ENCODE results near the gene DENND4C. TPM values are rescaled to one million over a fixed set of nuclear protein-coding genes. Genes with fewer than 3 reads are reported as not detected.

The DENND4C gene
- total and polyA plus RNA-seq, 2 donors (not counting 1 experiment from before 2014, with no cell fraction given) = 27.4 to 87.0 TPM

GRCh38 chr9:19306568-19306967, 76.1 kb downstream of the DENND4C start:
- H3K4me1 ChIP-seq (ENCODE audit: control insufficient read depth, extremely low read depth, insufficient read depth, low read length) = no peaks in the 10 kb centered on the region
- H3K9ac ChIP-seq (ENCODE audit: insufficient read depth, low read length) = no peak overlapping the region
- no peaks in the 10 kb centered on the region for H3K27me3 ChIP-seq (ENCODE audit: control insufficient read depth, insufficient read depth, low read length)
- H3K4me3 ChIP-seq (replicated peaks in 1 of 4; ENCODE audit: control extremely low read depth in 1 of 4, insufficient read depth in 1 of 4, low read depth in 3 of 4, low read length in 4 of 4) = no peak overlapping the region
- no peaks in the 10 kb centered on the region for H4K20me1 ChIP-seq (ENCODE audit: control insufficient read depth, extremely low read depth, insufficient read depth, low read length)
- TF ChIP-seq CTCF (conservative IDR thresholded peaks at IDR 0.05 in 1 of 2, IDR thresholded peaks at IDR 0.05 in 1 of 2; ENCODE audit: low read depth in 1 of 2, low read length in 2 of 2) = no peak
- no peak for TF ChIP-seq EZH2 (IDR thresholded peaks at IDR 0.05; ENCODE audit: low read length, missing control alignments)
- H3K27ac ChIP-seq (ENCODE audit: insufficient read depth, low read length) = no peak overlapping the region
- no peaks in the 10 kb centered on the region for H3K79me2 ChIP-seq (ENCODE audit: control insufficient read depth, insufficient read depth, low read length)
- no peaks in the 10 kb centered on the region for H3K36me3 ChIP-seq (ENCODE audit: control insufficient read depth, insufficient read depth, low read length)
- DNase-seq (ENCODE audit: low read depth in 2 of 2) = no peak
- no peak overlapping the region for H3K4me2 ChIP-seq (ENCODE audit: extremely low read depth, insufficient read depth, low read length)
- H3K9me3 ChIP-seq (ENCODE audit: control insufficient read depth, insufficient read depth, low read depth, low read length) = no peaks in the 10 kb centered on the region
- H2AFZ ChIP-seq (ENCODE audit: low read length) = no peak overlapping the region

DNA sequence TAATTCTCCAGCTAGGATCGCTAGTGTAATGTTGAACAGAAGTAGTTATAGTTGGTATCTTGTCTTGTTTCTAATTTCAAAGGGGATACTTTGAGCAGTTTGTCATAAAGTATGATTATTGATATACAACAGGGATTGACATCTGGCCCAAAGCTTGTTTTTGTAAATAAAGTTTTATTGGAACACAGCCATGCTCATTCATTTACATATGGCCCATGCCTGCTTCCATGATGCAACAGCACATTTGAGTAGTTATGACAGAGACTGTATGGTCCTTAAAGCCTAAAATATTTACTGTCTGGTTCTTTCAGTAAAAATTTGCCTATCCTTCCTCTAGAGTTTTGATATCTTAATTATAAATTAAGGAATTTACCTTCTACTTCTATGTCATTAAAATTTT, 79.8 kb downstream of the DENND4C start:
- no peaks in the 10 kb centered on the region for H3K9me3 ChIP-seq (ENCODE audit: control insufficient read depth, insufficient read depth, low read depth, low read length)
- H3K4me3 ChIP-seq (replicated peaks in 1 of 4; ENCODE audit: control extremely low read depth in 1 of 4, insufficient read depth in 1 of 4, low read depth in 3 of 4, low read length in 4 of 4) = no peak overlapping the region
- no peaks in the 10 kb centered on the region for H3K4me1 ChIP-seq (ENCODE audit: control insufficient read depth, extremely low read depth, insufficient read depth, low read length)
- peak in 1 of 2 donors; percentile 2 for DNase-seq (ENCODE audit: low read depth in 2 of 2)
- H4K20me1 ChIP-seq (ENCODE audit: control insufficient read depth, extremely low read depth, insufficient read depth, low read length) = no peaks in the 10 kb centered on the region
- H3K4me2 ChIP-seq (ENCODE audit: extremely low read depth, insufficient read depth, low read length) = no peak overlapping the region
- no peaks in the 10 kb centered on the region for H3K36me3 ChIP-seq (ENCODE audit: control insufficient read depth, insufficient read depth, low read length)
- no peak overlapping the region for H3K27ac ChIP-seq (ENCODE audit: insufficient read depth, low read length)
- no peaks in the 10 kb centered on the region for H3K79me2 ChIP-seq (ENCODE audit: control insufficient read depth, insufficient read depth, low read length)
- H3K27me3 ChIP-seq (ENCODE audit: control insufficient read depth, insufficient read depth, low read length) = no peaks in the 10 kb centered on the region
- H3K9ac ChIP-seq (ENCODE audit: insufficient read depth, low read length) = no peak overlapping the region
- H2AFZ ChIP-seq (ENCODE audit: low read length) = no peak overlapping the region
- TF ChIP-seq EZH2 (IDR thresholded peaks at IDR 0.05; ENCODE audit: low read length, missing control alignments) = no peak
- TF ChIP-seq CTCF (conservative IDR thresholded peaks at IDR 0.05 in 1 of 2, IDR thresholded peaks at IDR 0.05 in 1 of 2; ENCODE audit: low read depth in 1 of 2, low read length in 2 of 2) = no peak

DNA sequence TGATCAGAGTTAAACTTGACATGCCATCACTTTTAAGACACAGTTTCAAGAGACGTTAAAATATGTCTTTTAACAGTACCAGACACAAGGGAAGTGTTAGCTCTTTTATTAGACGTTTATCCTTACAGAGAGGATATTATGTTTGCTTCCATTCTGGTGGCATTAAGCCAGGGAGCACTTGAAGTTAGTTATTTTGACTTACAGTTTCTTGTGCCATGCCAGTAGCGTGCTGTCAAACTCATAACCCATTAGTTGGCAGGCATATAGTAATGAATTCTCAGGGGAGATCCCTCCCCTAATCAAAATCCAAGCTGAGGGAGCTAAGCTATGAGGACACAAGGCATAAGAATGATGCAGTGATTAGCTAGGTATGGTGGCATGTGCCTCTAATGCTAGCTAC, 83.1 kb downstream of the DENND4C start:
- TF ChIP-seq CTCF (conservative IDR thresholded peaks at IDR 0.05 in 1 of 2, IDR thresholded peaks at IDR 0.05 in 1 of 2; ENCODE audit: low read depth in 1 of 2, low read length in 2 of 2) = no peak
- TF ChIP-seq EZH2 (IDR thresholded peaks at IDR 0.05; ENCODE audit: low read length, missing control alignments) = no peak
- Histone ChIP-seq H3K4me3 (replicated peaks in 1 of 4; ENCODE audit: control extremely low read depth in 1 of 4, insufficient read depth in 1 of 4, low read depth in 3 of 4, low read length in 4 of 4) (no peak overlapping the region), H2AFZ (ENCODE audit: low read length) (no peak overlapping the region), H3K27ac (ENCODE audit: insufficient read depth, low read length) (no peak overlapping the region), H3K4me2 (ENCODE audit: extremely low read depth, insufficient read depth, low read length) (no peak overlapping the region), H3K9me3 (ENCODE audit: control insufficient read depth, insufficient read depth, low read depth, low read length) (no peaks in the 10 kb centered on the region), H3K79me2 (ENCODE audit: control insufficient read depth, insufficient read depth, low read length) (no peaks in the 10 kb centered on the region), H3K27me3 (ENCODE audit: control insufficient read depth, insufficient read depth, low read length) (no peaks in the 10 kb centered on the region), H3K36me3 (ENCODE audit: control insufficient read depth, insufficient read depth, low read length) (no peaks in the 10 kb centered on the region), H3K4me1 (ENCODE audit: control insufficient read depth, extremely low read depth, insufficient read depth, low read length) (no peaks in the 10 kb centered on the region), H3K9ac (ENCODE audit: insufficient read depth, low read length) (no peak overlapping the region), H4K20me1 (ENCODE audit: control insufficient read depth, extremely low read depth, insufficient read depth, low read length) (no peaks in the 10 kb centered on the region)
- no peak for DNase-seq (ENCODE audit: low read depth in 2 of 2)

All from fibroblast of lung (primary cell).